Liver (tissue), 3 donors: ENCODE results near the gene GRK5.

Experiments used
- CTCF ChIP-seq: fragments of 150-350 bp; IDR thresholded peaks from 2 replicates; pipeline ENCODE4 v1.5.1; 2017; ENCODE audit warnings: improper control_type of control experiment, low read depth, low read length; ENCODE audit not compliant: missing input control
- EGR1 ChIP-seq, 2 donors: IDR thresholded peaks; 2 replicates each; pipeline ENCODE4 v1.6.1; 2016 to 2018; ENCODE audit warnings: antibody characterized with exemption in 2 of 2, low read depth in 2 of 2
- donor health status: healthy.
- donor health status: healthy.

- TF ChIP-seq CTCF (no peak), EGR1 (IDR thresholded peaks at IDR 0.05; ENCODE audit: low read depth in 2 of 2) (no peak)
These were observed 160.6 kb downstream of the GRK5 start for GRCh38 chr10:119367841-119368549.
